GM04503 (cell line): ENCODE results near the gene CASZ1.

Source experiments
- DNase-seq: peaks from one replicate; pipeline ENCODE4 v3.0.0-alpha.2; 2012; ENCODE audit warnings: low read depth

The CASZ1 gene

DNA sequence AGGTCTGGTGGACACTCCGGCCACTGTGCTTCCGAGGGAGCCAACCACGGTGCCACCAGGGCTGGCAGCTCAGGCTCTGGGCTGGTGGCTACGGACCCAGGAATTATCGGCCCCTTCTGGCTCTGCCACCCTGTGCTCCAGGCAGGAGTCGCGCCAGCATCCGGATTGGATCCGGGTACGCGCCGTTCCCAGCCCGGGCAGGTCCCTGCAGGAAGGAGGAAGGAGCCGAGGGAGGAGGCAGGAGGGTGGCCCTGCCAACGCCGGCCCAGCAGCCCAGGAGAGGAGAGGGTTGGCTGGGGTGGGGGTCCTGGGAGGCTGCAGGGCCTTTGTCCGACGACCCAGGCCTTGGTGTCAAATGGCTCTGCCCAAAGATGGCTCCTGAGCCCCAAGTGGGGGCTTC is 160.5 kb downstream of the CASZ1 start:
- no peak for DNase-seq

DNA sequence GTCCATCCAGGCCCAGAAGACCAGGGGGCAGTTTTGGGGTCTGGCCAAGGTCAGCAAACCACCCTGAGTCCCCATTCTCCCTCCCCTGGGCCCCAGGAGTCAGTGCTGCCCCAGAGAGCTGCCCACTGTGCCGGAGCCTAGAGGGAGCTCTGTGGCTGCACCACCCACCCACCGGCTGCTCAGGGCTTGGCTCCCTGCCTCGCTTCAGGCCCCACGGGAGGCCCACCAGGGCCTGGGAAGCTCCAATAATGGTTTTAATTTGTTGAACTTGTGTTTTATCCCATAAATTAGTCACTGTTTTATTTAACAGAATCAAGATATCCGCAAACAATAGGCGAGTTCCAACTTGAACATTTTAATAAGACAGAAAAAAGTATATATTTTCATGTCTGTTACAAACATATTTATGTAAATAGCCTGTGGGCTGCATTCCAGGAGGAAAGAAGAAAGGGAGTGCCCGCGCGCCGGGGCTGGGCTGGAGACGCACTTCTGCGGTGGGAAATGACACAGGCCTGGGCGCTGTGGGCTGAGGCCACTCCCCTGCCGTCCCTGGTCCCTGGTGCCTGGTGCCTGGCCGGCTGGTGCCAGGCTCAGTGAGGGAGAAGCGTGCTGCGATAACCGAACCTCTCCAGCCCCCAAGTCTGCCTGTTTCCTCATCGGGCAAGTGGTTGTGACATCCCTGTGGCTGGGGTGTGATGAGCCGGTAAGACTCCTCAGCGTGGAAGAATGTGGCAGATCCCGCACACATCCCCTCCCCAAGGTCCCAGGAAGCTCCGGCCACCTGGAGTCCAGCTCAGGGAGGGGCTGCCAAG is 161.2 kb downstream of the CASZ1 start:
- no peak for DNase-seq

DNA sequence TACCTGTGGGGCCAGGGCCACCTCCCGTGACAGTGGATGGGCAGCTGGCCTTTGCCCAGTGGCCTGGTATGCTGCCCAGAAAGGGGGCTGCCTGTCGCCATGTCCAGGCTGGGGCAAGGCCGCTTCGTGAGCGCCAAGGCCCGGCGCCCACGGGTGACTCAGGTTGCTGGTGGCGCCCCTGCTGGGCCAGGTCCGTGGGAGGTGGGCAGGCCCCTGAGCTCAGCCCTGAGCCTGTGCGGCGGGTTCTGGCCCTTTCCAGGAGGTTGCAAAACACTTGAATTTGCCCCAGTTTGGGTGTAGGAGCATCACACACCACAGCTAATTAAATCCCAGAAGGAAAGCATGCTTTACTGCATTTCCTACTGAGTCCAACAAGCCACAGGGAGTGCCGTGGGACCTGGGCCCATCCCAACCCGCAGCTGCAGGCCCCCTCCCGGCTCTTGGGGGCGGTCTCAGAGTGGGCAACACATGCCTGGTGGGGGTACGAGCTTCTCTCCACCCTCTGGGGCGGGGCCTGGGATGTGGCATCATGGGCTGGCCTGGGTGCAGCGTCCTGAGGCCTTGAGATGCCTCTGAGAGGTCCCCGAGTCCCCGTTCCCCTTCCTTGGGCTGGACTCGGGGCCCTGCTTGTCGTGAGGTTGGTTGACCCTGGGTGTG is 161.9 kb downstream of the CASZ1 start:
- DNase-seq, result peak; percentile 10

DNA sequence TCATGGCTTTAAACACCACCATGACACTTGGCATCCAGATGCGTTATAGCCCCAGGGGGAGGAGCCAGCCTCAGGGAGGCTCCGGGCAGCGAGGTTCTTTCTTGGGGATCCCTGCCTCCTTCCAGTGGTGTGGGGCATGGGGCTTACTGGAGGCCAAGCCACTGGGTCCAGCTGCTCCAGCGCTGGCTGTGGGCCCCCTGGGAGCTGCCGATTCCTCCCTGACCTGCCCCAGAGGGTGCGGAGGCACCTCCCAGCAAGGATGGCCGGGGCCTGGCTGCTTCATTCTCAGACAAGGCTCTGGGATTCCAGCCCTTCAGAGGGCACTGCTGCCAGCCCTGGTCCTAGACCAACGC is 162.4 kb downstream of the CASZ1 start:
- no peak for DNase-seq

DNA sequence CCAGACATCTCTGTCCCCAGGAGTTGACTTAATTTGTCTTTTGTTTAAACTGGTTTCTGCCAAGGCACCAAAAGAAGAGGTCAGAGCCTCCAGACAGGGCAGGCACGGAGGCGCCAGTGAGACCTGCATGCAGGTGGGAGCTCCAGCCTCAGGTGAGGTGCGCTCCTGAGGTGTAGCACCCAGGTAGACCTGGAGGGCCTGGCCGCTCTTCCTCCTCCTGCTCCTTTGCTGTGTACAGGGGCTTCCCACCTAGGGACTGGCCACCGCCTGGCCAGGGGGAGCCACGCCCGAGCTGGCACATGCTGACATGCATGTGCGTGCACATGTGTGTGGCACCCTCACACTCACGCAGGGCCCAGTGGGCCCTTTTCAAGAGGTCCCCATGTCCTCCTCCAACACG is 163.0 kb downstream of the CASZ1 start:
- DNase-seq, result no peak

DNA sequence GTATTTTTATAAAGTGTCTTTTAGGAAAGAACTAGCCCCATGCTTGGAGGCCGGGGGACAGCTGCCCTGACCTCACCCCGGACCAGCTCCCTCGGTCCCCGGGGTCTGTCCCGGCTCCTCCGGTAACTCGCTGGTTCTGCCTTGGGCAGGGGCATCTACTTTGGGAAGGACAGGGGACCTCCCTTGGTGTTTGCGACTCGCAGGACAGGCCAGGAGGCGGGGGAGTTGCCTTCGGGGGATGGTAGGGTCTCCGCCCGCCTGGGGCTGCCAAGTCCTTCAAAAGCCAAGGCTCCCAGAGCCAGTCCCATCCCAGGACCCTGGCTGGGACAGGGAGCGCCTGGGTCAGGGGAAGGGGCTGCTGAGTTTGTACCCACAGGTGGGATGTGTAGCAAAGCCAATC is 163.8 kb downstream of the CASZ1 start:
- DNase-seq, result no peak

DNA sequence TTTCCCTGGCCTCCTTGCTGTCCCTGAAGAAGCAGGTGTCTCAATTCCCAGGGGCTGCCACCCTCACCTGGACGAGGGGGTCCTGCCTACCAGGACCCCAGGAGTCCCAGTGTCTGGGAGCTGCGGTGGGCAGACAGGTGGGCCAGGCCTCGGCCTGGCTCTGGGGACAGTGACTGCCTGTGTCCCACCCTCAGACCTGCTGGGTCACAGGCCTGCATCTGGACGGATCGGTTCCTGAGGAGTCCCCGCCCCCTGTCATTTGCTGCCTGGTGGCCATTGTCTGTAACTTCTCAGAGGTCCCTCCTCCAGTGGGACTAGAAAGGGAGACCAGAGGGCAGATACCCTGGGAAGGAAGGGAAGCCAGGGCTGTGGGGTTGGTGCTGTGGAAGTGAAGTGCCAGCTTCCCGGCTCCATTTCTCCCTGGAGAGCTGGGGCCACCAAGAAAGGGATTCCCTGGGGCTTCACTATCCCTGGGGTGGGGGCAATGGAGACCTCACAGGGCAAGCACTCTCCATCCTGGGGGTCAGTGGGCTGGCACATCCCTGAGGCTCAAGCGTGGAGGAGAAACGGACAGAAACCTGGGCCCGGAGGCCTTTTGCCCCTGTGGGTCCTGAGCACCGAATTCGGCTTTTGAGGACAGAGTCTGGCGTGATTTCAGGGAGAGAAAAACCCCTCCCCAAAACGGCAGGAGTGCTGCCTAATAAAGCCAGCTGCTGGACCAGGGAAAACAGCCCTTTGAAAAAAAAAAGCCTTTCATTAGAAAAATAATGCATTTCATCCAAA is 164.4 kb downstream of the CASZ1 start:
- DNase-seq, result no peak

DNA sequence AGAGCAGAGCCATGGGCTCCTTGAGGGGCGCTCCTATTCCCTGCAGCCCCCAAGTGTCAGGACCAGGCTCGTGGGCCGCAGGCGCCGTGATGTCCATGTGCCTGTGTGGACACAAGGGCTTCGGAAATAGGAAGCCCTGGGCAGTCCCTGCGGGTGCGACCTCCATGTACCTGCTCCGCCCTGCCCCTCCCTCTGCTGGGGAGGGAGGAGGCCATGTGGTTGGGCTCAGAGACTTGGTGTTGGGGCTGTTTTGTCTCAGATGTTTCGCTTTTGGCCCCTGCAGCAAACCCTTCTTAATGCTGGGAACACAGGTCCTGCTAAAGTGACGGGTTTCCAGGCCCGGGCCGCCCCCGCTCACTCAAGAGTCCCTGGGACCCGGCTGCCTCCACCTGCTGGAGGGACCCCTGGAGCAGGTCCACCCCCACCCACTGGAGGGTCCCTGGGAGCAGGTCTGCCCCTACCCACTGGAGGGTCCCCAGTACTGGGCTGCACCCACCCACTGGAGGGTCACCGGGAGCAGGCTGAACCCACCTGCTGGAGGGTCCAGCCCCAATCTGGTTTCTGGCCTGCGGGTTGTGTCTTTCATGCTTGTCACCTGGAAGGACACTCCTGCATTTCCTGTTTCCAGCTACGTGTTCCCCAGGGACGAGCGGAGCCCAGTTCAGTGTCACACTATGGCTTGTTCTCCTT is 165.2 kb downstream of the CASZ1 start:
- no peak for DNase-seq

DNA sequence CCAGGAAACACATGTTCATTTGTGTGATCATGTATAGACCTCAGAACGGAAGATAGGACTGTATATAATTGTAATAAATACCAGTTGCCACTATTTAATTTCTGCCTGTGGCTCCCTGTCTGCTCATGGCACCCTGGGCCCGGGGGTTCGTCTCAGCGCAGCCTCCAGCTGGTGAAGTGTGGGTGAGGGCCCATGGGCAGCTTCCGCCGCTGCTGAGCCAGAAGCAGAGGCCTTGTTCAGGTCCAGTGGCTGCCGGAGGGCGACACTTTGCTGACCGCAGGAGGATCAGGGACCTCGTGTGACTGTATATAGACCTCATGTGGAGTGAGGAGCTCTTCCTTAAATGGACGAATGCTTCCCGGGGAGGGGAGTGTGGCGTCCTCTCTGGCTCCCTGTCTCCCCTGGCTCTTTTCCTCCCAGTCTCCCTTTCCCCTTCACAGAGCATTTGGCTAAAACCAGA is 165.8 kb downstream of the CASZ1 start:
- DNase-seq, result no peak

DNA sequence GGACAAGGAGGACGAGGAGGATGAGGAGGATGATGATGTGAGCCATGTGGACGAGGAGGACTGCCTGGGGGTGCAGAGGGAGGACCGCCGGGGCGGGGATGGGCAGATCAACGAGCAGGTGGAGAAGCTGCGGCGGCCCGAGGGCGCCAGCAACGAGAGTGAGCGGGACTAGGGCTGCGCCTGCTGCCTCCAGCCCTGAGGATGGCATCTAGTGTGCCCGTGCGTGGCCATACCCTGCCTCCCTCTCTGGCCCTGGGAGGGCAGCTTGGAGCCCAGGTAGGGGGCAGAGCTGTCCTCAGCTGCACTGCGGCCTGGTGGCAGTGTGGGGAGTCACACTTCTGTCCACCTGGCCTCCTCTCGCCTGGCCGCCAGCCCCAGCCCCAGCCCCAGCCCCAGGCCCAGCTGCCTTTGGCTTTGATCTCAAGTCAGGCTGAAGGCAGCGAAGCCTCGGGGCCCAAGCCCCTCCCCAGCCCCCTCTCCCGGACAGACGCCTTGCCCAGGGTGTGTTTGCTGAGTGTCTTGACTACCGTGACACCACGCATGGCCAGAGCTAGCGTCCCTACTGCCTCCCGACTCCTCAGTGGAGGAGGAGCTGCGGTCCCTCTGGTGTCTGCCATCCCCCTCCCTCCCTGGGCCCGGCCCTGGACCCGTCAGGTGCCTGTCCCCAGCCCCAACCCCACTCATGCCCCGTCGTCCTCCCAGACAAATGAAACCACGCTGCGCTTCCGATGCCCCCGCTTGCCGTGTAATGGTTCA is 166.5 kb downstream of the CASZ1 start:
- DNase-seq, result no peak

DNA sequence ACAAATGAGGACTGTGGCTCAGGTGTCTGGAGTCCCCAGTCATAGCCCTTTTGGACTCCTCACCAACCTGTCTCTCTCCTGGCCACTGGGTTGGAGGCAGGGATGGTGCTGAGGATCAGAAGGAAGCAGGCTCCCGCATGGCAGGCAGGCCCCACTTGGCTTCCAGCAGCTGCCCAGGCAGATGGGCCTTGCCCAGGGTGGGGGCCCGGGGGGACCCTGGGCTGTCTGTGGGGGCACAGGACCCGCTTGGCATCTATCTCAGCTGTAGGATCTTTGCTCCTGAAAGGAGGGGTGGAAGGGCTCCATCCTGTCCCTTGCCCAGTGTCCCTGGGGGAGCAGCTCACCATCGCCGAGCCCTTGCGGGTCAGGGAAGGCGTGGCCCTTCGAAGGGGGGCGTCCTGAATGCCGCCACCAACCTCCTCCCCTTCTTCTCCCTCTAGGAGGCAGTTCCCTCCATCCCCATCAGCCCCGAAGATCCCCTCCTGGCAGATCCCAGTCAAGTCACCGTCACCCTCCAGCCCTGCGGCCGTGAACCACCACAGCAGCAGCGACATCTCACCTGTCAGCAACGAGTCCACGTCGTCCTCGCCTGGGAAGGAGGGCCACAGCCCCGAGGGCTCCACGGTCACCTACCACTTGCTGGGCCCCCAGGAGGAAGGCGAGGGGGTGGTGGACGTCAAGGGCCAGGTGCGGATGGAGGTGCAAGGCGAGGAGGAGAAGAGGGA is 167.2 kb downstream of the CASZ1 start:
- no peak for DNase-seq

DNA sequence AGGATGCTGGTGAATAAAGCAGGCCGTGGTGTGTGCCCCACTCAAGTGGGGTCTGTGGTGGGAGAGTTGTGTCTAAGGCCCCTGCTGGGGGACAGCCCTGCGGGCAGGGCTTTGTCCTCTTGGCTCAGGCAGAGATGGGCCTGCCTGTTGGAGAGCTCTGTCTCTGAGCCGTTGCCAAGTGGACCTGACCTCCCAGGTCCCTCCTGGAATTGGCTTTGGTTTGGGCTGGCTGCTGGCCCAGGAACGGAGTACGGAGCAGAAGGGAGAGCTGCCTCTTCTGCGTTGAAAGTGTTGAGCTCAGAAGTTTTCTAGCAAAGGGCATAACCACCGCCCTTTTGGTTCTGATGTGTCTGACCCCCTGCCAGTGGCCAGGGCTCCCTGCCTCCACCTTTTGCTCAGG is 167.8 kb downstream of the CASZ1 start:
- no peak for DNase-seq

DNA sequence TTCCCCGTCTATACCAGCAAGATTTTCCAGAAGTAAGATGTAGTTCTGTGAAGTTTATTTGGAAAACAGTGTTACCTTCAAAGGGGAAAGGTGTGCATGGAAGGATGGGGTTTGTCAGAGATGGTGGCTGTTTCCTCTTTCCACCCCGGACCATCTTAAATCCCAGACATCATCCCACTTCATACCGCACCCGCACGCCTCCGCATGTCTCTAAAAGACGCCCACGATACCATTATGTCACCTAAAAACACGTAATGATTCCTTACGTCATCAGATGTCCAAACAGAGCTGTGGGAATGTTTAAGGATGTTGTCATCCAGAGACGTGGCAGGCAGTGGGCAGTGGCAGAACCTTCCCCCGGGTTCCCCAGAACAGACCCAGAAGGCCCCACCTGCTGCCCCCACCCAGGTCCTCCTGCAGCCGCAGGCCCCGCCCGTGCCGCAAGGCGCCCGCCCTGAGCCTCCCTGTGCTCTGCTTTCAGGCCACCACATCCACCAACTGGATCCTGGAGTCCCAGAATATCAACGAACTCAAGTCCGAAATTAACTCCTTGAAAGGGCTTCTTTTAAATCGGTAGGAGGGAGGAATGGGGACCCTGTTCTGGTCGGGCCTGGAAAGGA is 169.5 kb downstream of the CASZ1 start:
- no peak for DNase-seq

DNA sequence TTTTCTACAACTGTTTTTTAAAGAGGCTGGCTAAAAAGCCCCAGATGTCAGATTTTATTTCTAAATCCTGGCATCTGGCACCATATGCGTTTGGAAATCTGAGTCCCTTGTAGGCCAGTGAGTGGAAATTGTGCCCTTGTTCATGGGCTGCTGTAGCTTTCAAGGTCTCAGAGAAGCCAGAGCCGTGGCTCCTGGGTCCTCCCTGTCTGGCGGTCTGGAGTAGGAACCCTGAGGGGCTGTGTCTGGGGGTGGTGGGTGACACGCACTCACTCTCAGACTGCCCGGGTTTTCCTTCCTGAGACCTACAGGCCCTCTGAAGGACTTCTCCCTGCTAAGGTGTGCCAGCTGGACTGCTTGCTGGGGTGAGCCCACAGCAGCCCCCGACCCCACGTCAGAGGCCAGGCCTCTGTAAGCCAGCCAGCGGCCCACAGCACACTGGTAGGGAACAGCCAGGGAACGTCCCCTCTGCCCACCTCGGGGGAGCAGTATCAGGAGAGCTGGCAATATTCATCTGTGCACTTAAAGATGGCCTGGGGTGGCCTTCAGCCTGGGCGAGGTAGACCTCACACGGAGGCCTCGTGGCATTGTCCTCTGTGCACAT is 170.2 kb downstream of the CASZ1 start:
- DNase-seq, result no peak

DNA sequence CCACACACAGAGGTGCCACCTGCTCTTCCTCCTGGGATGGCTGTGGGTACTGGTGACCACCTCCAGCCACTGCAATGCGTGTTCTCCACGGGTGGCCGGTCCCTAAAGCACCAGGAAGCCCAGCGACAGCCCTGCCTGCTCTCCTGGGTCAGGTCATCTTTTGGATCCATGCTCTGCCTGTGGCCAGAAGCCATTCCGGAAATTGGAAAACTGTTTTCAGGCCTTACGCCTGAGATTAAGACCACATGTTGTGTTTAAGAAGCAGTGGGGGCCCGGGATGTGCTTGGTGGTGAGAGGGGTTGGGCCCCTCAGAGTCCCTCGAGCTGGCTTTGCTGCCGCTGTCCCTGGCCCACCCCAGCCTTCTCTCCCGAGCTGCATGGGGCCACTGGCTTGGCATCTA is 170.9 kb downstream of the CASZ1 start:
- DNase-seq, result no peak

DNA sequence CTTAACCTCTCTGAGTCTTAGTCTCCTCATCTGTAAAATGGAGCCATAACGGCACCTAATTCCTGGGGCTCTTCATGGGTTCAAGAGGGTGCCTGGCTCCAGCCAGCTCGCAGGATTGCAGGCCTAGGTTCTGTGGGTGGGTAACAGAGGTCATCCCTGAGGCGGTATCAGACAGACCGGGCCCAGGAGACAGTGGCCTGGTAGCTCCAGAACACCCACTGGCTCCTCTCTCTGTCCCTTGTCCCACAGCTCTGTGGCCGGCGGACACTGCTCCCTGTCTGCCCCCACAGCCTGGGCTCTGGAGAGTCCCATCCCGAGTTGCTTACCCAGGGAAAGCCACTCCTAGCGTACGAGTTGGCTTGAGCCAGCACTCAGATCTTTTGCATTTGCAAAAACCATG is 171.4 kb downstream of the CASZ1 start:
- no peak for DNase-seq

DNA sequence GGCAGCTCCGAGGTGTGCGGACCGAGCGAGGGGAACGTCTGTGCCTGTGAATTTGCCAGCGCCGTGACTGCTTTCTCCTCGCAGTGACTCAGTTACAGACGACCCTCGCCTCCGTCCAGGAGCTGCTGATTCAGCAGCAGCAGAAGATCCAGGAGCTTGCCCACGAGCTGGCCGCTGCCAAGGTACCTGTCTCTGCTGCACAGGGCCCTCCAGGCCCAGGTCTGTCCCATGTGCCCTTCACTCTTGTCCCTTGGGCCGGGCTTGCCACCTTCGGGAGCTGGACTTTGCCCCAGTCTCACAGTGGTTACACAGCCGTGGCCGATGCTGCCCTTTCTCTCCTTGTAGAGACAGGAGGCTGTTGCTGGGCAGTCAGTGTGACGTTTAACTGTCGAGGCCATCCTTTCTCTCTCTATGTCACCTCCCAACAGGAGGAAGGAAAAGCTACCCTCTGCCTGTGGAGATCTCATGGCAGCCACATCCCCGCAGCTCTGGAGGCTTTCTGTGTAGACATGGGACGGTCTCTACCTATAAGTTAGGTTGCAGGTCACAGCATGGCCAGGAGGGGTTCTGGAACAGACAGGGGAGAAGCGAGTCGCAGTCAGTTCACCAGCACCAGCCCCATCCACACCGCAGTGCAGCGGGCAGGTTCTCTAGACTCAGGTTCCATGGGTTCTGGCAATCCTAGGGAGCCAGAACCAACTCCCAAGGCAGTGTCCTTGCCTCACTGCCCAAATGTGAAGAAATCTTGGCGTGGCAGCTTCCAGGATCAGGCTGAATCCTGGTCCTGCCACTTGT is 172.0 kb downstream of the CASZ1 start:
- DNase-seq, result no peak

DNA sequence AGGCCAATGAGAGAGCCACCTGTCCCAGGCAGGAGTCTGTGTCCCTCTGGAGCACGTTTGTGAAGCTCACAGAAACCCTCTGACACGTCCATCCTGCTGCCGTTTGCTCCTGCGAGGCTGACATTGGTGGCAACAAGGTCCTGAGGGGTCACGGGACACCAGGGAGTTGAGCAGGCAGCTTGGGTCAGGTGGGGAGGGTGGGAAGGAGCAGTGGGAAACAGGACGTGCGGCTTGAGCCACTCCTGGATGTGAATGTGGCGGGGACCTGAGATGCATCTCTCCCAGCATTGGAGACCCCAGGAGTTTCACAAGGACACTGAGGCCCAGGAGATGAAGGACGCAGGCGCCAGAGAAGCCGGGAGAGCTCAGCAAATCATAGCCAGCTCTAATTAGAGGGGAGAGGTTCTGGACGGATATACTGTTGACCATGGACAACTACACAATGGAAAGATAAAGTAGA is 172.7 kb downstream of the CASZ1 start:
- DNase-seq, result no peak
